DOHH2 (cell line): ENCODE results near the gene SUPT20HL1.

Experiments
- EZH2phosphoT487 ChIP-seq: fragments of 200-600 bp; sonication (generic); IDR thresholded peaks from 2 replicates; pipeline ENCODE4 v1.6.1; 2017; ENCODE audit warnings: borderline replicate concordance, mild to moderate bottlenecking, antibody characterized with exemption, low read length, moderate library complexity, mixed read lengths
- TF ChIP-seq, protein P1 (sequence below): fragments of 200-600 bp; sonication (generic); IDR thresholded peaks from one replicate; pipeline ENCODE4 v1.5.1; 2014; ENCODE audit warnings: antibody characterized with exemption, mild to moderate bottlenecking, low read depth, low read length; ENCODE audit not compliant: poor library complexity, severe bottlenecking

DNA sequence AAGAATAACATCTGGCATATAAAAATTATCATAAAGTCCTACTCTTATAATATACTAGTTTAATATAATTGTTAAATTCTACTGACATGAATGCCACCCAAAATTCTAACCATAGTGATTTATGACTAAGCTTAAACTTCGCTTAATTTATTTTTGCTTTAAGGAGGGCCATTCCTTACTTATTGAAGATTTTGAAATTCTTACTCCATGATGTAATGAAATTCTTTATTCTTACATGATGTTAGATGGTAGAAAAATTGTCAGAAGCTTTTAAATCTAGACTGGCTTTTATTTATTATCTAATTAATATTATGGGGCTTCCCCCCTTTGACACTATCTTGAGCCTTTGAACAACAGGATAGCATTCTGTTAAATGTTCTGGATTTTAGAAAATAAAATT is 27.1 kb upstream of the SUPT20HL1 start:
- TF ChIP-seq, protein P1, sequence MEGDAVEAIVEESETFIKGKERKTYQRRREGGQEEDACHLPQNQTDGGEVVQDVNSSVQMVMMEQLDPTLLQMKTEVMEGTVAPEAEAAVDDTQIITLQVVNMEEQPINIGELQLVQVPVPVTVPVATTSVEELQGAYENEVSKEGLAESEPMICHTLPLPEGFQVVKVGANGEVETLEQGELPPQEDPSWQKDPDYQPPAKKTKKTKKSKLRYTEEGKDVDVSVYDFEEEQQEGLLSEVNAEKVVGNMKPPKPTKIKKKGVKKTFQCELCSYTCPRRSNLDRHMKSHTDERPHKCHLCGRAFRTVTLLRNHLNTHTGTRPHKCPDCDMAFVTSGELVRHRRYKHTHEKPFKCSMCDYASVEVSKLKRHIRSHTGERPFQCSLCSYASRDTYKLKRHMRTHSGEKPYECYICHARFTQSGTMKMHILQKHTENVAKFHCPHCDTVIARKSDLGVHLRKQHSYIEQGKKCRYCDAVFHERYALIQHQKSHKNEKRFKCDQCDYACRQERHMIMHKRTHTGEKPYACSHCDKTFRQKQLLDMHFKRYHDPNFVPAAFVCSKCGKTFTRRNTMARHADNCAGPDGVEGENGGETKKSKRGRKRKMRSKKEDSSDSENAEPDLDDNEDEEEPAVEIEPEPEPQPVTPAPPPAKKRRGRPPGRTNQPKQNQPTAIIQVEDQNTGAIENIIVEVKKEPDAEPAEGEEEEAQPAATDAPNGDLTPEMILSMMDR: no peak
- TF ChIP-seq EZH2phosphoT487: no peak
